ENCODE data around the gene RDH5. TPM values are rescaled to one million over a fixed set of nuclear protein-coding genes. Genes with fewer than 3 reads are reported as not detected.
"Not testable (repeated sequence)": the region's sequence is repeated elsewhere in the genome, so short reads cannot be mapped to it uniquely, and the experiment has no call there.

RDH5 gene
- total RNA-seq, 2 experiments from 2014 or later: 9.5 to 10.5 TPM

DNA sequence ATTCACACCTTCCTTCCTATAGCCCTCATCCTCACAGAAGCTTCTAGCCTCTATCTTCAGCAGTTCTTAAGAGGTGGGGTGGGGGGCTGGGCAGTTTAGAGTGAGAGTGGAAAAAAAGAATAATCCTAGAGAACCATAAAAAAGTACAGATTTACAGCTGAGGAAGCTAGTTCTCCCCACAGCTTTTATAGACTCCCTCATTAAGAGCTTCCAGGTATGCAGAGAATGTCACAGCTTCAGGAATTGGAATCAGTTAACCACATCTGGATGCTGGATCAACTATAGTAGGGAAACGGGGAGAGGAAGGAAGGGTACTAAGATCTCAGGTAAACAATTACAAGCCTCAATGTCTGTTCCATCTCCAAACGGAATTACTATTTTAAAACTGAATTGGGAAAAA is 35.1 kb downstream of the RDH5 start:
- no peak overlapping the region for H3K4me3 Mint-ChIP-seq
- H3K27ac Mint-ChIP-seq: no peak overlapping the region
- ChIA-PET POLR2A (interaction anchor here (3.2 kb wide), 1 partner anchor 11 kb away, joined by 12 read pairs; no protein-coding TSS in a partner anchor), CTCF (interaction anchor here (0.8 to 3.1 kb wide), 2 partner anchors 11 to 17 kb away, joined by 3 to 18 read pairs; no protein-coding TSS in a partner anchor)
- H3K27me3 Mint-ChIP-seq: no peaks in the 10 kb centered on the region
- H3K36me3 Mint-ChIP-seq (ENCODE audit: low read depth): peaks cover 71% of the 10 kb centered on the region
- DNase-seq: no peak
- no peaks in the 10 kb centered on the region for H3K9me3 Mint-ChIP-seq
- H3K4me1 Mint-ChIP-seq: peaks cover 2% of the 10 kb centered on the region

DNA sequence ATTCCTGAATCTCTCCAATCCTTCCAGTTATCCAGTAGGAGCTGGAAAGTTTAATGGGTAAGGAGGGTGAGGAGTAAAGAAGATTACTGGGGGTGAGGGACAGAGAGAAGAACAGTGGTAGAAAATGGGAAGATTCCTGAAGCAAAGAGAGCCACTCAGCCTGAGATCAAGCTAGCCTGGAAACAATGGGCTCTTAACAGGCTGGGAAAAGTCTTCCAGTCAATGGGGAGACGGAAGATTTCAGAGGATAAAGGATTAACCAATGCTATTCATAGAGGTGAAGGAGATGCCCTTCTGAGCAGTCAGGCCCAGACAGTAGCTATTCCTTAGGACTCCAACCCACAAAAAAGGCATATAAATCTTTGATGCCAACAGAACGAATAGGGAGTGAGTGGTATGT is 37.5 kb downstream of the RDH5 start:
- Mint-ChIP-seq H3K4me1 (peaks cover 14% of the 10 kb centered on the region), H3K36me3 (ENCODE audit: low read depth) (peaks cover 77% of the 10 kb centered on the region), H3K27ac (peak overlapping the region; percentile 42), H3K27me3 (no peaks in the 10 kb centered on the region), H3K9me3 (no peaks in the 10 kb centered on the region), H3K4me3 (no peak overlapping the region)
- ChIA-PET POLR2A (interaction anchor here (1.6 to 1.9 kb wide), 2 partner anchors 10 to 72 kb away, joined by 3 to 8 read pairs; no protein-coding TSS in a partner anchor), CTCF (no interaction called here)
- DNase-seq: no peak

DNA sequence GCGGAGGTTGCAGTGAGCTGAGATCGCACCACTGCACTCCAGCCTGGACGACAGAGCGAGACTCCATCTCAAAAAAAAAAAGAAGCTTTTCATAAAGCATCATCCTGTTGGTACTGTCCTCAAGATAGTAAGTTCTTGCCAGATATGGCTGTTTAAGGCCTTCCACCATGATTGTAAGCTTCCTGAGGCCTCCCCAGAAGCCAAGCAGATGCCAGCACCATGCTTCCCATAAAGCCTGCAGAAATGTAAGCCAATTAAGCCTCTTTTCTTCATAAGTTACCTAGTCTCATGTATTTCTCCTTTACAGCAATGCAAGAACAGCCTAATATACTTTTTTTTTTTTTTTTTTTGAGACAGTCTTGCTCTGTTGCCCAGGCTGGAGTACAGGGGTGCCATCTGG is 38.4 kb downstream of the RDH5 start:
- not testable (repeated sequence) for H3K27me3 Mint-ChIP-seq, H3K27ac Mint-ChIP-seq
- H3K36me3 Mint-ChIP-seq (ENCODE audit: low read depth): peaks cover 73% of the 10 kb centered on the region

DNA sequence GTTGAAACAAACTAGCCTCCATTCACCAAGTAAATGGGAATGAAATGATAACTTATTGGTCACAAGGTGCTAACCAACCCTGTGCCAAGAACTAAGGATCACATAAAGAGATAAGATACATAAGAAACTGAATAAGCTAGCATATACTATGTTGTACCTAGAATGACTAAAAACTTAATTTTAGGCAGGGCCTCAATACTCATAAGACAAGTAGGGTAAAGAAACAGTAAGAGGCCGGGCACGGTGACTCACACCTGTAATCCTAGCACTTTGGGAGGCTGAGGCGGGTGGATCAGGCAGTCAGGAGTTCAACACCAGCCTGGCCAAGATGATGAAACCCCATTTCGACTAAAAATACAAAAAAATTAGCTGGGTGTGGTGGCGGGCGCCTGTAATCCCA is 40.5 kb downstream of the RDH5 start:
- POLR2A ChIA-PET: no interaction called here

More for the DNA sequence above, 38.4 kb downstream of the RDH5 start:
- CTCF ChIA-PET, H3K4me3 Mint-ChIP-seq, H3K9me3 Mint-ChIP-seq, DNase-seq: not testable (repeated sequence)
- POLR2A ChIA-PET: interaction anchor here (0.7 to 1.6 kb wide), 2 partner anchors 11 to 71 kb away, joined by 3 to 4 read pairs; no protein-coding TSS in a partner anchor
- peaks cover 14% of the 10 kb centered on the region for H3K4me1 Mint-ChIP-seq

DNA sequence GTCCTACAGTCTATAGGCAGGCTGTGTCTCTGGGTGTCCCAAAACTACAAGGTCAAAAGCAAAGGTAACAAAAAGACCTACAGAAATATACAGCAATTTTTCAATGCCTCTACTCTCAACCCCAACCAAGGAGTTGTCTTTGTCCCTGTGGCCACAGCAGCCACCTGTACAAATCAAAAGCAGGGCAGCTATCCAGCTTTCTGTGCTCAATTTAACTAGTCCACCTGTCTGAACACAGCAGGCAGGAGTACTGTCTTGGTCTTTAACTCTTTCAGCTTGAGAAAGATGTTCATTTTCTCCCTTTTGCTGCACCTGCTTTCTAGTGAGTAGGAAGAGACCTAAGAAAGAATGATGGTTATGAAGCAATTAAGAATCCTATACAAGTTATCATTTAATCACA is 42.5 kb downstream of the RDH5 start:
- POLR2A ChIA-PET: interaction anchor here (1.7 kb wide), 1 partner anchor 10 kb away, joined by 6 read pairs; no protein-coding TSS in a partner anchor
- no peak overlapping the region for H3K4me3 Mint-ChIP-seq
- peaks cover 14% of the 10 kb centered on the region for H3K4me1 Mint-ChIP-seq
- H3K27ac Mint-ChIP-seq: no peak overlapping the region
- no peaks in the 10 kb centered on the region for H3K27me3 Mint-ChIP-seq
- DNase-seq: no peak
- no peaks in the 10 kb centered on the region for H3K9me3 Mint-ChIP-seq
- CTCF ChIA-PET: interaction anchor here (0.6 to 1.0 kb wide), 2 partner anchors 24 to 176 kb away, joined by 3 read pairs; no protein-coding TSS in a partner anchor
- peaks cover 57% of the 10 kb centered on the region for H3K36me3 Mint-ChIP-seq (ENCODE audit: low read depth)

More for the DNA sequence above, 40.5 kb downstream of the RDH5 start:
- peak overlapping the region; percentile 64 for H3K27ac Mint-ChIP-seq
- H3K36me3 Mint-ChIP-seq (ENCODE audit: low read depth): peaks cover 65% of the 10 kb centered on the region
- H3K4me3 Mint-ChIP-seq: no peak overlapping the region
- no peak for DNase-seq
- CTCF ChIA-PET: interaction anchor here (1.1 kb wide), 2 partner anchors 22 to 30 kb away, joined by 4 read pairs; no protein-coding TSS in a partner anchor
- no peaks in the 10 kb centered on the region for H3K9me3 Mint-ChIP-seq
- peaks cover 14% of the 10 kb centered on the region for H3K4me1 Mint-ChIP-seq
- H3K27me3 Mint-ChIP-seq: no peaks in the 10 kb centered on the region

DNA sequence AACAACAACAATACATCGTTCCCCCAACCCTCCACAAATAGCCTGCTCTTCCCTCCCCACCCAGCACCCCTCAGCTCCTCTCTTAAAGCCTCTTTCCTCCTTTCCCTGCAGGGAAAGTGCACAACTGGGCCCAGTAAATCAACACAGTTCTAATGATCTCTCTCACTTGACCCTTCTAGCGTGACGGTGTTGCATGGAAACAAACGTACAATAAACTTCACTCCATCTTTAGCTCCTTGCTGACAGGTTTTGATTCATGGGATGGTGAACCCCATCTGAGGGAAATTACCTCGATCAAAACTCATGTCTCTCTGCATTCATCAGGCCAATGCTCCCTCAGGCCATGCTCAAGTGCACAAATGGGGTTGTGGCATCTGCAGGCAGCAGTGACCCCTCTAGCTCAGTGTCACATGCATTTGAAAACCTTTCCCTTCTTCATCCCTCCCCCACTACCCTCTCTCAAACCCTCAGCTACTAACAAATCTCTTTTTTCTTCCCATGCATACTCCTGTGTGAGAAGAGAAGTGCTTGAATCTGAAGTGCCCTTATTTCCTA is 45.6 kb downstream of the RDH5 start:
- no peaks in the 10 kb centered on the region for H3K9me3 Mint-ChIP-seq
- H3K27me3 Mint-ChIP-seq: no peaks in the 10 kb centered on the region
- peaks cover 37% of the 10 kb centered on the region for H3K36me3 Mint-ChIP-seq (ENCODE audit: low read depth)
- CTCF ChIA-PET: interaction anchor here (1.3 to 1.5 kb wide), 2 partner anchors 24 to 52 kb away, joined by 4 read pairs; partner anchors contain the start of genes ORMDL2 and SARNP
- H3K4me1 Mint-ChIP-seq: peaks cover 8% of the 10 kb centered on the region
- POLR2A ChIA-PET: no interaction called here
- no peak for DNase-seq
- no peak overlapping the region for H3K27ac Mint-ChIP-seq
- H3K4me3 Mint-ChIP-seq: no peak overlapping the region

DNA sequence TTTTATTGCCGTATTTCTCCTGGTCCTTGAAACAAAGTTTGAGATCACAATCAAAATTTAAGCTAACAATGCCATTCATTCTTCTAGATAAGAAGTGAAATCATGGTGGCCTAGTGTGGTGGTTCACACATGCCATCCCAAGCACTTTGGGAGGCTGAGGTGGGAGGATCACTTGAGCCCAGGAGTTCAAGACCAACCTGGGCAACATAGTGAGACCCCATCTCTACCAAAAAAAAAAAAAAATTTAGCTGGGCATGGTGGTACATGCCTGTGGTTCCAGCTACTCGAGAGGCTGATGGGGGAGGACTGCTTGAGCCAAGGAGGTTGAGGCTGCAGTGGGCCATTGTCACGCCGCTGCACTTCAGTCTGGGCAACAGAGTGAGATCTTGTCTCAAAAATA is 47.0 kb downstream of the RDH5 start:
- peaks cover 3% of the 10 kb centered on the region for H3K4me1 Mint-ChIP-seq
- H3K36me3 Mint-ChIP-seq (ENCODE audit: low read depth): peaks cover 41% of the 10 kb centered on the region
- H3K4me3 Mint-ChIP-seq: no peak overlapping the region
- no peak for DNase-seq
- H3K27me3 Mint-ChIP-seq: no peaks in the 10 kb centered on the region
- ChIA-PET POLR2A (no interaction called here), CTCF (no interaction called here)
- H3K9me3 Mint-ChIP-seq: no peaks in the 10 kb centered on the region
- H3K27ac Mint-ChIP-seq: no peak overlapping the region

DNA sequence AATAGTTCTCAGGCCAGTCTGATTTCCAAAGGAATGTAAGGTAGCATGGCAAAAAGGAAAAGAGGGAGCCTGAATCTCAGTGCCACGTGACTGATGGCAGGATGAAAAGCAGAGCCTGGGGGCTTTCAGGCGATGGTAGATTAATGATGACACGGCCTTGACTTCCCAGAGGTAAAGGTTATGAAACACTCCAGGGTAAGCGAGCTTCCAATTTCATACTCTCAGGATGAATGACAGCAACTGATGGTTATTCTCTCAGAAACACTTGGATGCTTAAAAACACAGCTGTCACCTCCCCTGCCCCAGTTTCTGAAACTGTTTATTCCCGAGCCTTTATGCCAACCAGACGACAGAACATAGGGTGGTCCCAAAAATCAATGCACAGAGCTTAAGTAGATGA is 51.5 kb downstream of the RDH5 start:
- no peak for DNase-seq
- H3K27me3 Mint-ChIP-seq: no peaks in the 10 kb centered on the region
- ChIA-PET CTCF (interaction anchor here (1.3 kb wide), 1 partner anchor 46 kb away, joined by 3 read pairs; the partner anchor contains the start of genes ORMDL2 and SARNP), POLR2A (interaction anchor here (1.2 to 2.4 kb wide), 2 partner anchors 9 to 156 kb away, joined by 3 to 6 read pairs; partner anchors contain the start of gene PYM1)
- peaks cover 9% of the 10 kb centered on the region for H3K4me1 Mint-ChIP-seq
- H3K9me3 Mint-ChIP-seq: no peaks in the 10 kb centered on the region
- H3K27ac Mint-ChIP-seq: no peak overlapping the region
- peaks cover 39% of the 10 kb centered on the region for H3K36me3 Mint-ChIP-seq (ENCODE audit: low read depth)
- no peak overlapping the region for H3K4me3 Mint-ChIP-seq

Other genes with a start within 250 kb of the RDH5 start
- not detected for gene OR6C68, start 228.0 kb upstream of the RDH5 start, total RNA-seq
- not detected for gene OR6C4, start 170.8 kb upstream of the RDH5 start, total RNA-seq
- gene OR2AP1, start 147.9 kb upstream of the RDH5 start, total RNA-seq: not detected
- gene OR10P1, start 83.5 kb upstream of the RDH5 start, total RNA-seq: not detected
- gene ITGA7, start 12.5 kb upstream of the RDH5 start, total RNA-seq: 1 to 10 TPM; 1.9 to 2.0 TPM
- 100 to 1,000 TPM; 156 to 162 TPM for gene BLOC1S1, start 4.3 kb upstream of the RDH5 start, total RNA-seq
- gene CD63, start 8.6 kb downstream of the RDH5 start, total RNA-seq: 100 to 1,000 TPM; 177 to 185 TPM
- 1 to 10 TPM; 7.2 to 7.9 TPM for gene GDF11, start 22.7 kb downstream of the RDH5 start, total RNA-seq
- 10 to 100 TPM; 88.3 to 88.6 TPM for gene SARNP, start 97.3 kb downstream of the RDH5 start, total RNA-seq
- gene ORMDL2, start 97.6 kb downstream of the RDH5 start, total RNA-seq: 10 to 100 TPM; 56.3 to 60.2 TPM
- 10 to 100 TPM; 32.3 to 32.5 TPM for gene DNAJC14, start 109.2 kb downstream of the RDH5 start, total RNA-seq
- not detected for gene MMP19, start 122.5 kb downstream of the RDH5 start, total RNA-seq
- 10 to 100 TPM; 54.2 to 56.0 TPM for gene PYM1, start 207.5 kb downstream of the RDH5 start, total RNA-seq
- 100 to 1,000 TPM; 427 to 431 TPM for gene DGKA, start 210.8 kb downstream of the RDH5 start, total RNA-seq
- gene PMEL, start 245.6 kb downstream of the RDH5 start, total RNA-seq: under 1 TPM; 0.33 to 0.60 TPM
- gene CDK2, start 246.4 kb downstream of the RDH5 start, total RNA-seq: 10 to 100 TPM; 88.9 to 98.9 TPM